GM06990 (cell line): ENCODE measurements around the gene SLC8A2.

Experiments
- DNase-seq: peaks from one replicate; pipeline ENCODE4 v3.0.0-alpha.2; 2011; ENCODE audit not compliant: insufficient read length; ENCODE audit errors: extremely low read depth
- H3K27me3 ChIP-seq: replicated peaks from 2 replicates; pipeline ENCODE4 v1.6.0; 2011; ENCODE audit warnings: low read length; ENCODE audit not compliant: control insufficient read depth, insufficient read depth
- H3K36me3 ChIP-seq: 2 replicates; pipeline ENCODE4 v1.5.1; 2011; ENCODE audit warnings: low read length; ENCODE audit not compliant: control insufficient read depth, insufficient read depth
- H3K4me3 ChIP-seq: replicated peaks from 2 replicates; pipeline ENCODE4 v1.5.1; 2011; ENCODE audit warnings: low read depth, mild to moderate bottlenecking, control low read depth, low read length
- CTCF ChIP-seq: IDR thresholded peaks from 2 replicates; pipeline ENCODE4 v1.5.1; 2011; ENCODE audit warnings: low read length, control low read depth, mild to moderate bottlenecking, inconsistent platforms; ENCODE audit not compliant: insufficient read depth, poor library complexity, severe bottlenecking

The SLC8A2 gene

DNA sequence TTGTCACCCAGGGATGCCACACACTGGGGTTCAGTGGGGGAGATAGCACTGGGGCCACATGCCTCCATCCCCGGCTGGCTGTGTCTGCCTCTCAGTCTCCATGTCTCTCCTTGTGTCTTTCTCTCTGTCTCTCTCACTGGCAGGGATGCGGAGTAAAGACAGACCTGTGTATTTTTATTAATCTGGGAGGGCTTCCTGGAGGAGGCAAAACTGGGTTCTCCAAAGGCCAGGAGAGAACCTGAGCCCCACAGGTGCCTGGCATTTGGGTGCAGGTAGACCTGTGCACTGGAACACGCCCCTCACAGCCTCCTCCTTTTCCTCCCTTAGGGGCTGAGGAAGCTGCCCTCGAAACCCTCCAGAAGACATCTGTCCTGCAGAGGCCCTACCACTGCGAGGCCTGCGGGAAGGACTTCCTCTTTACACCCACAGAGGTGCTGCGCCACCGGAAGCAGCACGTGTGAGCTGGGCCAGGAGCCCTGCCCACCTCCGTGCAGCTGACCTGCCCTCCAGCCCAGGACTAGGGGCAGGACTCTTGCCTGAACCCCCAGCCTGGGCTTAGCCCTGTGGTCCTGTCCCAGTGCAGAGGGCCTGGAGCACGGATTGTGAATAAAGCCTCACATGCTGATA is 89.9 kb downstream of the SLC8A2 start:
- TF ChIP-seq CTCF, result no peak
- no peak overlapping the region for H3K4me3 ChIP-seq
- peaks cover 19% of the 10 kb centered on the region for H3K36me3 ChIP-seq
- no peak for DNase-seq
- H3K27me3 ChIP-seq, result no peaks in the 10 kb centered on the region

DNA sequence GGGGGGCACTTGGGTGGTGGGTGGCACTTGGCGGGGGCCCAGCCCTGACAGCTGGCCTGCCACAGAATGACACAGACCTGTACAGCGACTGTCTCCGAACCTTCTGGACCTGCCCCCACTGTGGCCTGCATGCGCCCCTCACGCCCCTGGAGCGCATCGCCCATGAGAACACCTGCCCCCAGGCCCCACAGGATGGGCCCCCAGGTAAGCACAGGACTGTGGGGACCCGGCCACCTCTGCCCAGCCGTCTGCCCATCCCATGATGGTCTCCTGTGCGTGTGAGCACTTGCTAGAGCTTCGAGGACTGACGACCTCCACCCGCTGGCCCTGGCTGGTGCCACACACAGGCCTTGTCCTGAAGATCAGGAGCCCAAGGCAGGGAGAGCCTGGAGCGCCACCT is 90.6 kb downstream of the SLC8A2 start:
- H3K36me3 ChIP-seq, result peaks cover 24% of the 10 kb centered on the region
- DNase-seq, result no peak

GRCh38 chr19:47380559-47380958 is 91.1 kb downstream of the SLC8A2 start:
- no peak for TF ChIP-seq CTCF
- peaks cover 28% of the 10 kb centered on the region for H3K36me3 ChIP-seq
- H3K27me3 ChIP-seq, result no peaks in the 10 kb centered on the region
- H3K4me3 ChIP-seq, result no peak overlapping the region
- no peak for DNase-seq

More for the DNA sequence above, 90.6 kb downstream of the SLC8A2 start:
- no peak for TF ChIP-seq CTCF
- Histone ChIP-seq H3K27me3 (no peaks in the 10 kb centered on the region), H3K4me3 (no peak overlapping the region)

GRCh38 chr19:47379381-47379938 is 92.2 kb downstream of the SLC8A2 start:
- no peak for DNase-seq
- no peak for TF ChIP-seq CTCF
- no peaks in the 10 kb centered on the region for H3K27me3 ChIP-seq
- no peak overlapping the region for H3K4me3 ChIP-seq
- peaks cover 33% of the 10 kb centered on the region for H3K36me3 ChIP-seq

GRCh38 chr19:47378246-47378645 is 93.4 kb downstream of the SLC8A2 start:
- TF ChIP-seq CTCF, result no peak
- no peak for DNase-seq
- H3K36me3 ChIP-seq, result peaks cover 39% of the 10 kb centered on the region
- H3K4me3 ChIP-seq, result no peak overlapping the region
- no peaks in the 10 kb centered on the region for H3K27me3 ChIP-seq
